ENCODE results near the gene HDAC4. TPM values are rescaled to one million over a fixed set of nuclear protein-coding genes. Genes with fewer than 3 reads are reported as not detected.
A peak's percentile ranks its signal among the peaks of the same experiment; 100 is the strongest.

HDAC4 gene
- total RNA-seq, 1 donor from 2014 or later, result 39.0 TPM

GRCh38 chr2:239259173-239259572 lies 141.6 kb downstream of the HDAC4 start:
- Mint-ChIP-seq H3K4me3 (no peak overlapping the region), H3K4me1 (ENCODE audit: unreplicated experiment) (peaks cover 25% of the 10 kb centered on the region)

DNA sequence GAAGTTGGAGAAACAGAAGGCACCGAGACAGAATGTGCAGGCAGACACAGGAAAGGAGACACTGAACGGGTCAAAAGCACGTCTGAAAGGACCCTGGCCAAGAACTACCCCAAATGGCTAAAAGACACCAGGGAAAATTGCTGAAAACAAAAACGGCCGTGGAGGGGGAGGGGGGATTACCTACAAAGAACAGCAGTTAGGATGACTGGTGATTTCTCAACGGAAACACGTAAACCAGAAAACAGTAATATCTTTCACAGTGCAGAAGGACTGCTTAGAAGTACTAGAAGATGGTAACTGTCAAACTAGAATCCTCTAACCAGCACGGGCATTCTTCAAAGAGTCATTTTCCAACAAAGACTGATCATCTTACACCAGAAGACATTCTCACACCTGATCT lies 142.6 kb downstream of the HDAC4 start:
- H3K4me1 Mint-ChIP-seq (ENCODE audit: unreplicated experiment), result peaks cover 32% of the 10 kb centered on the region
- no peak overlapping the region for H3K4me3 Mint-ChIP-seq

More at GRCh38 chr2:239259173-239259572, 141.6 kb downstream of the HDAC4 start:
- no peaks in the 10 kb centered on the region for H3K27me3 Mint-ChIP-seq
- peaks cover 14% of the 10 kb centered on the region for H3K36me3 Mint-ChIP-seq
- peaks cover 20% of the 10 kb centered on the region for H3K9me3 Mint-ChIP-seq
- TF ChIP-seq, protein P1, sequence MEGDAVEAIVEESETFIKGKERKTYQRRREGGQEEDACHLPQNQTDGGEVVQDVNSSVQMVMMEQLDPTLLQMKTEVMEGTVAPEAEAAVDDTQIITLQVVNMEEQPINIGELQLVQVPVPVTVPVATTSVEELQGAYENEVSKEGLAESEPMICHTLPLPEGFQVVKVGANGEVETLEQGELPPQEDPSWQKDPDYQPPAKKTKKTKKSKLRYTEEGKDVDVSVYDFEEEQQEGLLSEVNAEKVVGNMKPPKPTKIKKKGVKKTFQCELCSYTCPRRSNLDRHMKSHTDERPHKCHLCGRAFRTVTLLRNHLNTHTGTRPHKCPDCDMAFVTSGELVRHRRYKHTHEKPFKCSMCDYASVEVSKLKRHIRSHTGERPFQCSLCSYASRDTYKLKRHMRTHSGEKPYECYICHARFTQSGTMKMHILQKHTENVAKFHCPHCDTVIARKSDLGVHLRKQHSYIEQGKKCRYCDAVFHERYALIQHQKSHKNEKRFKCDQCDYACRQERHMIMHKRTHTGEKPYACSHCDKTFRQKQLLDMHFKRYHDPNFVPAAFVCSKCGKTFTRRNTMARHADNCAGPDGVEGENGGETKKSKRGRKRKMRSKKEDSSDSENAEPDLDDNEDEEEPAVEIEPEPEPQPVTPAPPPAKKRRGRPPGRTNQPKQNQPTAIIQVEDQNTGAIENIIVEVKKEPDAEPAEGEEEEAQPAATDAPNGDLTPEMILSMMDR (conservative IDR thresholded peaks at IDR 0.05), result no peak
- peak overlapping the region; percentile 15 for H3K27ac Mint-ChIP-seq
- no peak for DNase-seq (ENCODE audit: extremely low spot score, unreplicated experiment)

DNA sequence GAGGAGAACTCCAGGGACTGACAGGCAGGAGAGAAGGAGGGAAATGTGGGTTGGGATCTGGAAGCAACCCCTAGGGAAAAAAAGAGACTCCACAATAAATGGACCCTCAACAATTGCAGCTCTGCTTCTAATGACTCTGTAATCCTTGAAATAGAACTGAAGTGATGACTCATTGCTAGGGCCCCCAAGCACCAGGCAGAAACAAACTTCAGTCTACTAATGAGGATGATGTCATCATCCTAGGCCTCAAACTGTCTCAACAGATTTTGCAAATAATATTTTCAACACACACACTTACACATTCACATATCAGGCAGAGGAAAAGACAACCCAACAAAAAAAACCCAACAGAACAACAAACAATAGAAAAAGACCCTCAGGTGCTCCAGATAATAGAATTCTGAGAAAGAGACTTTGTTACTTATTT lies 143.3 kb downstream of the HDAC4 start:
- DNase-seq (ENCODE audit: extremely low spot score, unreplicated experiment), result no peak
- H3K4me1 Mint-ChIP-seq (ENCODE audit: unreplicated experiment), result peaks cover 35% of the 10 kb centered on the region
- H3K27ac Mint-ChIP-seq, result no peak overlapping the region
- H3K9me3 Mint-ChIP-seq, result peaks cover 20% of the 10 kb centered on the region
- H3K36me3 Mint-ChIP-seq, result peaks cover 14% of the 10 kb centered on the region
- TF ChIP-seq, protein P1 (conservative IDR thresholded peaks at IDR 0.05), result no peak
- no peaks in the 10 kb centered on the region for H3K27me3 Mint-ChIP-seq
- no peak overlapping the region for H3K4me3 Mint-ChIP-seq

More for the DNA sequence above, 142.6 kb downstream of the HDAC4 start:
- no peak for DNase-seq (ENCODE audit: extremely low spot score, unreplicated experiment)
- no peaks in the 10 kb centered on the region for H3K27me3 Mint-ChIP-seq
- peaks cover 14% of the 10 kb centered on the region for H3K36me3 Mint-ChIP-seq
- TF ChIP-seq, protein P1 (conservative IDR thresholded peaks at IDR 0.05), result no peak
- H3K27ac Mint-ChIP-seq, result no peak overlapping the region
- H3K9me3 Mint-ChIP-seq, result peaks cover 20% of the 10 kb centered on the region

DNA sequence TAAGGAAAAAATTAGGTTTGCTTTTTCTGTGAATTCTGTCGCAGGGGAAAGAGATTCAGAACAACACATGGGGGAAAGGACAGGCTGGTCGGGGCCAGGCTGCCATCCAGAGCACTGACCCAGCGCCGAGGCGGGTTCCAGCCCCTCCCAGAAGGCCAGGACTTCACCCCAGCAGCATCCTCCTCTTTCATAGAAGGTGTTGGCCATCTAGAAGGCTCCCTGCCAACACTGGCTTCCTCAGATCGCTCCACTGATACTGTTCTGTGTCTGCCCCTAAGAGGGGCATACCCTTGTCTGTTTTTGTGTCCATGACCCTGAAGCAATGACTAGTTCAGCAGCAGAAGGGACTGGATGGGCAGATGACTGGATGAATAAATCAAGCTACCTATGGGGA lies 144.5 kb downstream of the HDAC4 start:
- Mint-ChIP-seq H3K27me3 (no peaks in the 10 kb centered on the region), H3K4me1 (ENCODE audit: unreplicated experiment) (peaks cover 30% of the 10 kb centered on the region), H3K27ac (no peak overlapping the region), H3K9me3 (peaks cover 24% of the 10 kb centered on the region), H3K36me3 (peaks cover 14% of the 10 kb centered on the region), H3K4me3 (no peak overlapping the region)
- TF ChIP-seq, protein P1 (conservative IDR thresholded peaks at IDR 0.05), result no peak
- DNase-seq (ENCODE audit: extremely low spot score, unreplicated experiment), result no peak

- H3K9me3 Mint-ChIP-seq, result peaks cover 24% of the 10 kb centered on the region
- H3K27me3 Mint-ChIP-seq, result no peaks in the 10 kb centered on the region
- DNase-seq (ENCODE audit: extremely low spot score, unreplicated experiment), result no peak
- H3K36me3 Mint-ChIP-seq, result peaks cover 14% of the 10 kb centered on the region
- TF ChIP-seq, protein P1 (conservative IDR thresholded peaks at IDR 0.05), result no peak
- H3K4me3 Mint-ChIP-seq, result no peak overlapping the region
- peaks cover 30% of the 10 kb centered on the region for H3K4me1 Mint-ChIP-seq (ENCODE audit: unreplicated experiment)
- no peak overlapping the region for H3K27ac Mint-ChIP-seq
Measured at GRCh38 chr2:239255628-239256349, 145.0 kb downstream of the HDAC4 start.

All from type B pancreatic cell (in vitro differentiated cells).